ENCODE results near the gene BABAM2.

Gene BABAM2

DNA sequence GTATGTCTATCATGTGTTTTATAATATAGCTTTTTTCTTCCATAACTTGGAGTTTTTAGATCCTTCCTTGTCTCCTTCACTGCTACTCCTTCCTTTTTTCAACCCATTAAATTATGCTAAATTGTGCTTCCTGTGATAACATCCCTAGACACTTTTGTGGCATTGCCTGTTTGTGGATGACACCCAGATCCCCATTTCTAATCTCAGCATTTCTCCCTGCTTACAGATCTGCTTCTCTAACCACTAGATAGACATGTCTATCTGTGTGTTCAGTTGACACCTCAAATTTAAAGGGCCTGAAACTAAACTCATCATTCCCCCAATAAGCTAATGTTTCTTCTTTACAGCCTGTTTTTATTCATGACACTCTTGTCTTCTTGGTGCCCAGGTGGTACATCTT, 244.8 kb downstream of the BABAM2 start:
- DNase-seq = no peak

DNA sequence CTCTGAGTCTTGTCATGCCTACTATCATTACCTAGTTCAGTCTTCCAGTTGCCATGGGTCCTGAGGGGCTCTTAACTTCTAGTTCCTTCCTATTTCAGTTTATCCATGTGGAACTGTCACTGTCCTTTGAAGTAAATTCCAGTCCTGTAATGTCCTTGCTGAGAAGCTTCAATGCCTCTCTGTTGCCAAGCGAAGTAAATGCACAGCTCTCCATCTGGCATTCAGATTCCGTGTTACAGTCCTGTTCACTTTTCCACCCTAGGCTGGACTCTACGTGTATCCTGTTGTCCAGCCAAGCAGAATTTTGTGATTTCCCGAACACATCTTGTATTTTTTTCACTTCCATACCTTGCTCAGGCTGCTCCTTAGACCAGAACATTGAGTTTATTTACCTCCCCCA, 245.3 kb downstream of the BABAM2 start:
- no peak for DNase-seq

- no peak for DNase-seq
These were observed 246.0 kb downstream of the BABAM2 start for GRCh38 chr2:28136556-28136955.

GRCh38 chr2:28137221-28137620, 246.7 kb downstream of the BABAM2 start:
- no peak for DNase-seq

- no peak for DNase-seq
These were observed 251.9 kb downstream of the BABAM2 start for GRCh38 chr2:28142386-28142785.

DNA sequence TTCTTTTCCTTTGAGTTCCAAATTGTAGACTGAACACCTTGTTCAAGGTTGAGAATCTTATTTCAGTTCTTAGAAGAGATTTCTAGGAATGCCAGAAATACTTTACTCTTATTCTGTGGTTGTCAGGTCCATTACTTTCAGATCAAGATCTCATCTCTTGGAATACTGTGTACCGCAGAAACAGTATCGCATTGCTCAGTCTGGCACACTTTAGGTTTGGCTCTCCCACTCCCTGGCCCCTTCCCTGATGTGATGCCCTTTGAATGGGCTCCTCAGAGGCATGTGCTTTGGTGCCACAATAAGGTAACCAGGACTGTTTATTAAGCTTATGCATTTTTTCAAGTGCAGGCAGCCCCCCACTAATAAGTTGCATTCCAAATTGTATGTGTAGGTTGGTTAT, 257.5 kb downstream of the BABAM2 start:
- DNase-seq = no peak

GRCh38 chr2:28148566-28148965, 258.0 kb downstream of the BABAM2 start:
- no peak for DNase-seq

DNA sequence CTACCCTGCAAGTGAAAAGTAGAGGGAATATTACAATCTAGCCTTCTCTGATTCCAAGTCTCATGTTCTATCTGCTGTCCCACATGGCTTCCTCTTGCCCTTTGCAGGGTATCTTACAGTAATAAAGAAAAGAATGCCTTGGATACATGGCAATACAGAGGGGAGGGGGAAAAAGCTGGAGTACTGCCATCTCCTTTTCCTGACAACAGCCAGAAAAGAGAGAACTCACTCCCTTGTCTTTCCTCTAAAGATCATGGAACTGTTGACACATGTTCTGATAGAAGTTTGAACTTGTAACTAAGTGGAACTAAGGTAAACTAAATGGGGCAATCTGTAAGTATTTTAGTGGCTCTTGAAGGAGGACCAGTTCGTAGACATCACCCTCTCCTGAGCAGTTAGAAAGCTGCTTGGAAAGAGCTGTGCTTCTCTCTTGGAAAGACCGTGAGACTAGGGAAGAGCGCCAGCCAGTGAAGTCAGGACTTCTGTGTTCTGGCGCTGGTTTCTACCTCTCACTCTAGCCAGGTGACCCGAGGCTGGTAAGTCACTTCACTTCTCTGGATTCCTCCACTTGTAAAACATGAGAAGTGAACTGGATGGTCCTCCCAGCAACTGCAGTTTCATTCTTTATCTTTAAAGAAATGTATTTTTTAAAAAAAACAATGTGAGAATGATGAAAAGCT, 259.8 kb downstream of the BABAM2 start:
- no peak for DNase-seq

GRCh38 chr2:28150994-28151393, 260.5 kb downstream of the BABAM2 start:
- DNase-seq = no peak

- DNase-seq = no peak
These were observed 262.2 kb downstream of the BABAM2 start for GRCh38 chr2:28152585-28153280.

DNA sequence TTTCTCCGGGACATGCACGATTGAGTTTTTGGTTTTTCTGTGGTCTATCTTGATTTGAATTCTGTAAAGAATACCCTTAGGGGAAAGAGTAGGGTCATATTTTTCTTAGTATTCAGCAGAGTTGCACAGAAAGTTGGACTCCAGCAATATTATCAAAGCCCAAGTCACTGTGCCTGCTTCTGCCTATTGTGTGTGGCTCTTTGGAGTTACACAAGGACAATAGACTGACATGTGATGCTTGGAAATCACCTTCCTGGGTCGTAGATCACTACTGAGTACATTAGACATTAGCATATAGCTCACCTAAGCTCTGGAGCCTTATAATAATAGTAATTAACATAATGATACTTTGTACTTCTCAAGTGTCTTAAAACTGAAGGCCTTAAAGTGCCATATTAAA, 263.3 kb downstream of the BABAM2 start:
- DNase-seq = no peak

DNA sequence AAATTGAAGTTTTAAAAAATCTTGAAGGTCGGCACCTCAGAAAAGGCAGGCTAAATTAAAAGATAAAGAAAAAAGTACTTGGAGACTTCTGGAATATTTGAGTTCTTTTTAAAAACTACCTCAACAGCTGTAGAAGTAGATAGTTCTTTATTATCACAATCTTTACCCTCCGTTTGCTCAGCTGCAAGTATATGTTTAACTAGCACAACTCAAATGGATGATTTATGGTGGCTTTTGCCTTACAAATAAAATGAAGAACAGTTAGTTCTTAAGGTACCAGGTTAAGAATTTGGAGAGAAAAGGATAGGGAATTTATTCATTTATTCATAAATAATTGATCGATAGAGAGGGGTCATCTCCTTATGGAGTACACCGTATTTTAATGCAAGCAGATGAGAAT, 264.6 kb downstream of the BABAM2 start:
- DNase-seq = no peak

DNA sequence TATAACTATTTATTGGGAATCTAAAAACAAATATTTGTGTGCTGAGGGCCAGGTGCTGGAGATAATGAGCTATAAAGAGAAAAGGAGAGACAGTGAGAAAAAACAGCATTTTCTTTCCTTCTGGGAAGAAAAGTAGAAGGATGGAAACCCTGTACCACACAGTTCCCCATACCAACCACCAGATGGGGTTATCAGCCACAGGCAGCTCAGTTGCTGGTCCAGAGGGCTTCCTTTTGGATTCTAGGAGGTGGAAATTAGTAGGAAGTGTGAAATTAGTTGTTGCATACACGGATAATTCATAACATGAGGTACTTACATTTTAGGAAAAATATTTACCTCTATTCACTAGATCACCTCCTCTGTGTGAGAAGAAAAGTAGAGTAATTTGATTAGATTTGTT, 265.1 kb downstream of the BABAM2 start:
- no peak for DNase-seq

DNA sequence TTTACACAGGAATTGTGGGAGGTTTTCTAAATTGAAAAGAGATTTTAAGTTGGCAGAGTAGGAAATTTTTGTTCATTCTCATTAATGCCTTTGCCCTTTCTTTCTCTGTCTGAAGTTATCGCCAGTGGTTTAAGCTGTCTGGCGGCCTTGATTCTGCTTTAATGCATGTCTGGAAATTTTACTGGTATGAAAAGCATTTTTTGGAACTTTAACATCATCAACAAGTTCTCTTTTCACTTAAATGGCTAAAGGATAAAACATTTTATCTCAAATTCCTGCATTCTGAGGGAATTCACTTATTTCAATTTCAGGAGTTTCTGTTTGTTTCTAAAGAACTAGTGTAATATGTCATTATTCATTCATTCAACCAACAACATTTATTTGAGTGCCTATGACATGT, 268.3 kb downstream of the BABAM2 start:
- DNase-seq = no peak

DNA sequence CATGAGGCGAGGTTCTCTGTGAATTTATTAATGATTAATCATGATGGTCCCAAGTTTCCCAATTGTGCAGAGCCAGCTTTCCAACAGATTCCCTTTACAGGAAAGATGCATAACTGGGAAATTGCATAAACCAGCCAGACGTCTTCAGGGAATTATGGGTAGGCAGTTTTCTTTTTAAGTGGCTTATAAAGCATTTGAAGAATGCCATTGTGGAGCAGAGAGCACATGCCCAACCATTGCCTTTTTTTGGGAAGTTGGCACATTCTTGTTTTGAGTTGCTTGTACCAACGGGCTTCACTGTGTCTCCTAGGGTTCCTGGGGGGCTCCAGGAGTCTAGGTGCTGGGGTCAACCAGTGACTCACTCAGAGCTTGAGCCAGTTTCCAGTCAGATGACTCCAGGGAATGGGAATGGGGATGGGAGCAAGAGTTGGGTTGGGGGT, 270.5 kb downstream of the BABAM2 start:
- no peak for DNase-seq

GRCh38 chr2:28161466-28161865, 270.9 kb downstream of the BABAM2 start:
- no peak for DNase-seq

- no peak for DNase-seq
These were observed 272.0 kb downstream of the BABAM2 start for GRCh38 chr2:28162564-28162963.

DNA sequence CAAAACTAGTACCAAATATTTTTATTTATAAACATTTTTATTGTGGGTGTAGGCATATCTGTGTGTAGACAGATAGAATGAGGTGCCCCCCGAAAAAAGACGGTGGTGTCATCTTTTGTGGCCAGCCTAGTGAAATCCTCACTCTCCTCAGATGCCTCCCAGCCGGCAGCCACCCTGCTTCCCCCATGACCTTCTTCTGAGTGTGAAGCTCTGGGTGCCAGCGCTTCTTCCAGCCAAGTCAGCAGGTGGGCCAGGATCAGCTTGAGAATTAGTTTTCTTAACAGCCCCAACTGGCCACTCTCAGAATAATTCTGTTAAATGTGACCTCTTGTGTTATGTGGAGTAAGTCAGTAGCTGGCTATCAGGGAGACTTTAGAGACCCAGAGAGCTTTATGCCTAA, 272.5 kb downstream of the BABAM2 start:
- DNase-seq = no peak

DNA sequence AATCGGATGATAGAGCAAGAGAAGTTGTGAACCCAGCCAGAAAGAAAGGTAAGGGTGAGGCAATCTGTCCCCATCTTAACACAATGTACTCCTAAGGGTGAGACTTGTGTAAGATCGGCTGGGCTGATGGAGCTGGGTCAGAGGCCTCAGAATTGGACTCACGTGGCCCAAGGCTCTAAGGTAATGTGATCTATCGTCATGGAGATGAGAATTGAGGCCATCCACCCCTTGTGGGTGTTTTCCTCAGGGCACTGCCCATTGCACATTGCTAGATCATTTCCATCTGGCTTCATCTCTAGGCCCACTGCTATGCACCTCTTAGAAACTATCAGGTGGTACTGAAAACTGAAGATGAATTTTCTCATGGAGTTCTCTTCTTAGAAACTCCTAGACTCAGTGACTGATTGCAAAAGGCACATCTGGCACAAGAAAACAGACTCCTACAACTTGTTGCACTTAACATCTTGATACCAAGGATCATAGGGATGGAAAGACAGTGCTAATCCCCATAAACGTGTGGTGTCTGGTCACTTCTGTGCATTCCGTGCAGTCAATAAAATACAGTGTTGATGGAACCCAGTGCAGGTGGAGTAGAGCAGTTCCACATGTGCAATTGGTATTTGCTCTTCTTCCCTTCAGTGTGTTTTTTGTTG, 273.2 kb downstream of the BABAM2 start:
- DNase-seq = no peak

DNA sequence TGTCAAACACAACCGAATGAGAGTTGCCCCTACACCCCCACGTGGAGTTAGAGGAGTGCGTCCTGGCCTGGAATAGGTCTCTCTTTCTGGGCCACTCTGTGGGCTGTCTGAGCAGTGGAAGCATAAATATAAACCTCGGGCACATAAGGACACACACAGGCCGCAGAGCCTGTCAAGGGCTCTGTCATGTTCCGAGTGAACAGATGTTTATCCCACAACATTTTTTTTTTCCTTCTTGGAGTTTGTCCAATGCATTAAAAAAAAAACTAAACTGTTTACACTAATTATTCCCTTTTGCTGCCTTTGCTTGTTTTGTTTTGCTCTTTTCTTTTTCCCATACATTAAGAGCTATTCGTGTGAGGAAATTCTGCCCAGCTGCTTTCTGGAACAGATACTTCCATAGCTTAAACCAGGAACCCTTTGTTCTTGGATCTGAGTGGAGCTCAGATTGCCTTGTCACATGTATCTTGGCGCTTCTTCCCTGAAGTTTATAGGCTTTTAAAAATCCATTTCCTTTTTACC, 273.8 kb downstream of the BABAM2 start:
- DNase-seq = no peak

DNA sequence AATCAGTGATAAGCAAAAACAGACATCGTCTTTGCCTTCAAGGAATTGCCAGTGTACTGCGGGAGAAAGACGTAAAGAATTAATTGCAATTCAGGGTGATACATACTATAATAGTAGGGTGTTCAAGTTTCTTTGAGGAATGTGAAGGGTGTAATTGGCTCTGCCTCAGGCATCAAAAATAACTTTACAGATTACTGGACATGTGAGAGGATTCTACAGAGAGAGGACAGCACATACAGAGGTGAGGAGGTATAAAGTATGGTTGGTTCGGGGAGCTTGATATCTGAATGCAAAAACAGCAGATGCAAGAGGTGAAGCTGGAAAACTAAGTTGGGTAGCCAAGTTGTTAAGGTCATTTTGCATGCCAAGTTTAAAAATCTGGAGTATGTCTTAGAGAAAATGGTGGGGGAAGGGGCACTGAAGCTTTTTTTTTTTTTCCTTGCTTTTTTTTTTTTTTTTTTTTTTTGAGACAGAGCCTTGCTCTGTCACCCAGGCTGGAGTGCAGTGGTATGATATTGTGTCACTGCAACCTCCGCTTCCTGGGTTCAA, 274.6 kb downstream of the BABAM2 start:
- no peak for DNase-seq

DNA sequence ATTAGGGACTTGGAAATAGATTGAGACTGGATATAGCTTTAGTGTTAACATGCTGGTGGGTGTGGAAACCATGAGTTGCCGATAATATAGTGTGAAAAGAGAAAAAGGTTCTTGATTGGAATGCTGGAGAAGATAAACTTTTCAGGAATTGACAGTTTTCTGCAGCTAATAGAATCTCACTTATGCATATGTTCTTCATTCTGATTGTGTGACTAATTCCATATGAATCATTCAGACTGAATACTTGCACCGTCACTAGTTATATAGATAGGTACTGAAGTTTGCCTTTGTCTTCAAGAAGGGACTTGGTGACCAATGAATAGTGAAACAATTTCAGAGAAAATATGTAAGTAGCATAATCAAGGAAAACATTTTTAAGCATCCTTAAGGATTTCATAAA, 276.4 kb downstream of the BABAM2 start:
- DNase-seq = no peak

- DNase-seq = no peak
These were observed 277.8 kb downstream of the BABAM2 start for GRCh38 chr2:28168376-28168775.

- DNase-seq = no peak
These were observed 279.0 kb downstream of the BABAM2 start for GRCh38 chr2:28169492-28169891.
